ENCODE results near the gene CBX4. TPM values are rescaled to one million over a fixed set of nuclear protein-coding genes. Genes with fewer than 3 reads are reported as not detected.

Gene CBX4
- total and polyA plus RNA-seq, 10 of the 15 experiments (the other 5 are each of a cell fraction or from before 2014, with no cell fraction given) = 0.69 to 24.6 (median 4.2) TPM

- TF ChIP-seq PRDM15 (CRISPR knock-in tag; IDR thresholded peaks at IDR 0.05) (no peak), CBX5 (IDR thresholded peaks at IDR 0.05; ENCODE audit: low read depth) (no peak), YY1 (IDR thresholded peaks at IDR 0.05; ENCODE audit: low read depth, low read length) (peak; percentile 89), TARDBP (IDR thresholded peaks at IDR 0.05; ENCODE audit: borderline replicate concordance) (no peak), TAF1 (IDR thresholded peaks at IDR 0.05; ENCODE audit: borderline replicate concordance, low read depth, low read length) (no peak), RELB (IDR thresholded peaks at IDR 0.05; ENCODE audit: low read depth) (no peak), POLR2A (IDR thresholded peaks at IDR 0.05; ENCODE audit: low read depth, low read length) (peak; percentile 19; the same call in 1 of the 2 replicates), SP1 (IDR thresholded peaks at IDR 0.05; ENCODE audit: low read depth, low read length) (no peak), IKZF2 (IDR thresholded peaks at IDR 0.05) (no peak)
These were observed 542 bp downstream of the CBX4 start (continued) for GRCh38 chr17:79838522-79839274.
